CD4-positive, alpha-beta memory T cell (primary cell): Measurements from ENCODE around the gene BCAS1. TPM values are rescaled to one million over a fixed set of nuclear protein-coding genes. Genes with fewer than 3 reads are reported as not detected.

ENCODE experiments used
- CTCF ChIA-PET: fragments of 350-600 bp; sonication (Branson Sonifier 250); formaldehyde crosslinking; loops from one replicate; lab custom pipeline; 2021; ENCODE audit warnings: inconsistent platforms; ENCODE audit not compliant: partially characterized antibody; lab: Charles Lee
- POLR2A ChIA-PET: fragments of 350-600 bp; sonication (Branson Sonifier 250); formaldehyde crosslinking; loops from one replicate; lab custom pipeline; 2021; ENCODE audit not compliant: partially characterized antibody; lab: Charles Lee
- DNase-seq, 5 donors: peaks; one replicate each; pipeline versions ENCODE4 v3.0.0 to v3.0.0-alpha.2; 2020 to 2022; ENCODE audit warnings: mixed read lengths in 1 of 5
- H3K27ac ChIP-seq: one replicate; pipeline ENCODE4 v1.7.0; 2013; ENCODE audit warnings: low read depth, low read length
- H3K27me3 ChIP-seq: 2 replicates; pipeline ENCODE4 v1.7.0; 2013; ENCODE audit warnings: mild to moderate bottlenecking, low read length, moderate library complexity; ENCODE audit not compliant: insufficient read depth
- H3K36me3 ChIP-seq: 2 replicates; pipeline ENCODE4 v1.7.0; 2013; ENCODE audit warnings: mild to moderate bottlenecking, low read length, moderate library complexity; ENCODE audit not compliant: insufficient read depth
- H3K4me1 ChIP-seq: 2 replicates; pipeline ENCODE4 v1.7.0; 2013; ENCODE audit warnings: mild to moderate bottlenecking, low read length, moderate library complexity; ENCODE audit not compliant: insufficient read depth
- H3K4me3 ChIP-seq, 2 donors: one replicate each; pipeline ENCODE4 v1.7.0; 2013; ENCODE audit warnings: low read length in 2 of 2, mild to moderate bottlenecking in 1 of 2
- H3K9me3 ChIP-seq, 2 donors: one replicate each; pipeline ENCODE4 v1.7.0; 2013; ENCODE audit warnings: low read length in 2 of 2, control low read depth in 1 of 2; ENCODE audit not compliant: control insufficient read depth in 1 of 2
- H3K27ac Mint-ChIP-seq, 7 donors: one replicate each; pipeline ENCODE4 v1.8.0; 2020 to 2021; ENCODE audit warnings: mixed read lengths in 7 of 7, mild to moderate bottlenecking in 6 of 7, inconsistent platforms in 3 of 7, moderate library complexity in 3 of 7
- H3K27me3 Mint-ChIP-seq, 2 donors: one replicate each; pipeline ENCODE4 v1.8.0; 2020 to 2021; ENCODE audit warnings: mixed read lengths in 2 of 2
- H3K36me3 Mint-ChIP-seq, 2 donors: one replicate each; pipeline ENCODE4 v1.8.0; 2020 to 2021; ENCODE audit warnings: mixed read lengths in 2 of 2, inconsistent platforms in 1 of 2, mild to moderate bottlenecking in 1 of 2
- H3K4me1 Mint-ChIP-seq, 4 donors: one replicate each; pipeline ENCODE4 v1.8.0; 2020 to 2021; ENCODE audit warnings: mixed read lengths in 4 of 4, mild to moderate bottlenecking in 1 of 4
- H3K4me3 Mint-ChIP-seq, 8 donors: one replicate each; pipeline ENCODE4 v1.8.0; 2020 to 2021; ENCODE audit warnings: mixed read lengths in 8 of 8, mild to moderate bottlenecking in 7 of 8, moderate library complexity in 6 of 8, inconsistent platforms in 3 of 8
- H3K9me3 Mint-ChIP-seq, 8 donors: one replicate each; pipeline ENCODE4 v1.8.0; 2020 to 2021; ENCODE audit warnings: mixed read lengths in 8 of 8, mild to moderate bottlenecking in 5 of 8, inconsistent platforms in 3 of 8, moderate library complexity in 1 of 8
- intact Hi-C: fragments of 100-400 bp; cut with micrococcal nuclease; formaldehyde crosslinking; loops from one replicate; pipeline ENCODE4 v1.15.1; 2023
- polyA plus RNA-seq, 2 donors: library from polyadenylated mRNA; unstranded; fragments of 300-500 nt; fragmentation: Illumina TruSeq; gene quantifications; one replicate each; pipeline ENCODE4 v1.2.3, GENCODE V29; 2021
- total RNA-seq, 2 experiments: library from RNA; stranded (reverse); gene quantifications; one replicate each; pipeline ENCODE4 v1.2.3, GENCODE V29; 2021

BCAS1 gene
- total and polyA plus RNA-seq, 4 experiments from 2014 or later, result 0.17 to 0.32 (median 0.25) TPM; not detected in 1

DNA sequence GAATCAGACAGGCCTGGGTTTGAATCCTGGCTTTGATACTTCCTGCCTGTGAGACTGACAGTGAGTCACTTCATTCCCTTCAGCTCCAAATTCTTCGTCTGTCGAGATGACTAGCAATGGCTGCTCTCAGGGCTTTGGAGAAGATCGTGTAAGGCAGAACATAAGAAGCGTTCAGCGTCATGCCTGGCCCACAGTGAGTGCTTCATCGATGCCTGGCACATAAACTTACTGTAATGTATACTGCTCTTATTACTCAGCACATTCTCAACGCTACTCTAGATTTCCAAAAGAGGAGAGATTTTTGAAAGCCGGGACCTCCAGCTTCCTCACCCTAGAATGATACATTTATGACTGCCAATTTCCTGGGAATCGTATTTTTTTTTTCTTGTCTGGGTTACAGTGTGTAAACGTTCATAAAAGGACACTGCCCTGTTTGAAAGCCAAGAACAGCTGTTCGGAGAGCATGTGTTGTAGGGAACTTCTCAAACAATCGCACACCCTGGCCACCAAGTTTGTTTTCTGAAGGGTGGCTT lies 16.2 kb upstream of the BCAS1 start:
- CTCF ChIA-PET, result interaction anchor here (1.5 kb wide), 2 partner anchors 15 to 17 kb away, joined by 4 to 5 read pairs; no protein-coding TSS in a partner anchor
- peaks cover 0 to 6% (median 3%) of the 10 kb centered on the region in 4 donors for H3K4me1 Mint-ChIP-seq
- peaks cover 0 to 3% of the 10 kb centered on the region in 2 donors for H3K36me3 Mint-ChIP-seq
- Histone ChIP-seq H3K4me3 (no peak overlapping the region), H3K9me3 (no peaks in the 10 kb centered on the region), H3K27ac (no peak overlapping the region), H3K4me1 (no peaks in the 10 kb centered on the region), H3K36me3 (no peaks in the 10 kb centered on the region), H3K27me3 (no peaks in the 10 kb centered on the region)
- no peak for DNase-seq
- POLR2A ChIA-PET, result no interaction called here
- peaks cover 2 to 6% of the 10 kb centered on the region in 2 donors for H3K27me3 Mint-ChIP-seq
- H3K4me3 Mint-ChIP-seq, result no peak overlapping the region
- peaks cover 0 to 4% (median 0%) of the 10 kb centered on the region in 8 donors for H3K9me3 Mint-ChIP-seq
- no peak overlapping the region for H3K27ac Mint-ChIP-seq
- intact Hi-C loops, result no loop called here

DNA sequence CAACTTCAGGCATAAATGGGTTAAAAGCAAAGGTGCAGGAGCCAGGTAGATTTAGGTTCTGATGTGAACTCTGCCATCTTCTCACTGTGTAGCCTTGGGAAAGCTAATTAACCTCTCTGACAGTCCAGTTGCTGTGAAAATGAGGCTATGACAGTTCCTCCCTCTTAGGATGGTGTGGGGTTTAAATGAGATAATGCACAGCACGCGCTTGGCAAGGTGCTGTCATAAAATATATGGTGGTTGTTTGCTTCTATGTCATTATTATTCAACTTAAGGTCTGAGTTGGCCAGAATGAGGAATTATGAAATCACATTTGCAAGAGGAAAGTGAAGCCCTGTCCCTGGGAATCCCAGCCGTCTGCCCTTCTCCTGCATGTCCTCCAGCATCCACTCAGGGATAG lies 15.5 kb upstream of the BCAS1 start:
- no peak for DNase-seq
- Mint-ChIP-seq H3K4me1 (peaks cover 0 to 6% (median 3%) of the 10 kb centered on the region in 4 donors), H3K27ac (peak overlapping the region in 1 of 7 donors; percentile 19), H3K9me3 (peaks cover 0 to 4% (median 0%) of the 10 kb centered on the region in 8 donors), H3K36me3 (peaks cover 0 to 3% of the 10 kb centered on the region in 2 donors), H3K27me3 (peaks cover 2 to 4% of the 10 kb centered on the region in 2 donors), H3K4me3 (no peak overlapping the region)
- ChIA-PET CTCF (no interaction called here), POLR2A (no interaction called here)
- Histone ChIP-seq H3K27ac (no peak overlapping the region), H3K36me3 (no peaks in the 10 kb centered on the region), H3K4me1 (no peaks in the 10 kb centered on the region), H3K9me3 (no peaks in the 10 kb centered on the region), H3K27me3 (no peaks in the 10 kb centered on the region), H3K4me3 (no peak overlapping the region)
- intact Hi-C loops, result no loop called here

DNA sequence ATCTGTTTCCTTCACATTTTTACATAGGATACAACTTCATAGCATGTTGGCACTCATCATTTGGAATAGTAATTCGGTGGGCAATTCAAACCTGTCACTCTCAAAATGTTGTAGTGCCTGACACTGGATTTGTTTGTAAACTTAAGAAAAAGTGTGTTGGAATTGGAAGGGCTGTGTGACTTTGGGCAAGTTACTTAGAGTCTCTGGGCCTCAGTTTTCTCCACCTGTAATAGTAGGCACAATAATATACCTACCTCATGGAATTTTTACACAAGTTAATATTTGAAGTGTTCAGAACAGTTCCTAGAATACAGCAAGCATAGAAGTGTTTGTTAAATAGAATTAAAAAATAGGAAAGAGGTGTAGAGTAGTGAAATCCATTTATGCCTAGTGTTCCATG lies 15.0 kb upstream of the BCAS1 start:
- ChIA-PET POLR2A (no interaction called here), CTCF (no interaction called here)
- no peak overlapping the region for H3K27ac ChIP-seq
- H3K27me3 ChIP-seq, result no peaks in the 10 kb centered on the region
- H3K4me3 ChIP-seq, result no peak overlapping the region
- H3K4me1 ChIP-seq, result no peaks in the 10 kb centered on the region
- no peaks in the 10 kb centered on the region for H3K36me3 ChIP-seq
- peaks cover 0 to 3% of the 10 kb centered on the region in 2 donors for H3K36me3 Mint-ChIP-seq
- peaks cover 0 to 4% (median 0%) of the 10 kb centered on the region in 8 donors for H3K9me3 Mint-ChIP-seq
- no peak overlapping the region for H3K27ac Mint-ChIP-seq
- no peak for DNase-seq
- peaks cover 0 to 6% (median 2%) of the 10 kb centered on the region in 4 donors for H3K4me1 Mint-ChIP-seq
- intact Hi-C loops, result no loop called here
- H3K27me3 Mint-ChIP-seq, result peaks cover 2 to 4% of the 10 kb centered on the region in 2 donors
- H3K4me3 Mint-ChIP-seq, result no peak overlapping the region
- no peaks in the 10 kb centered on the region for H3K9me3 ChIP-seq

DNA sequence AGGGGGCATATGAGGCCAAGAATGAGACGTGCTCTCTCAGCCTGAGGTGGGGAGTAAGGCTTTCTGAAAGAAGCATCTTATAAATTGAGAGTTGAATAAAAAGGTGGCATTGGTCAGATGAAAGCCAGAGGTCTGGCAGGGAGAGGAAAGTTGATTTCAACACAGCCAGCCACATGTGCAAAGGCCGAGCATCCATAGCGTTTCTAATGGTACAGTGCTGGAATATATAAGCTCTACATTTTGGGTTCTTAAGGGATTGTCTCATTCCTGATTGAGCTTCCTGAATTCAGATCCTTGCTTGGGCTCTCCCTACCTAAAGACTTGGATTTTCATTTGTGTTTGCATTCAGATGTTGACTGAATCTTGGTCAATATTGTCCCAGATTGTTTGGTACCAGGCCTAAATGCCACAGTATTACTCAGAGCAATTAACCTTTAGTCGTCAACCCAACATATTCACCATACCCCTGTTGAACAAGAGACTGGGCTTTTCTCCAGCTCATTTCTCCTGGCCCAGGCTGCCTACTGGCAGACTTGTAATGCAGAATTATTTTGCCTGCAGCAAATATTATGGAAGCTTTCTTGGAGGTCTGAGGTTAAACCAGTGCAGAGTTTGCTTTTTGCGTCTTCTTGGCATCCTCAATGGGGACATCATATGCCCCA lies 14.5 kb upstream of the BCAS1 start:
- H3K27me3 Mint-ChIP-seq, result peaks cover 0 to 4% of the 10 kb centered on the region in 2 donors
- Histone ChIP-seq H3K36me3 (no peaks in the 10 kb centered on the region), H3K9me3 (no peaks in the 10 kb centered on the region), H3K4me3 (no peak overlapping the region), H3K4me1 (no peaks in the 10 kb centered on the region), H3K27me3 (no peaks in the 10 kb centered on the region), H3K27ac (no peak overlapping the region)
- intact Hi-C loops, result no loop called here
- peaks cover 0 to 3% of the 10 kb centered on the region in 2 donors for H3K36me3 Mint-ChIP-seq
- DNase-seq, result no peak
- H3K4me1 Mint-ChIP-seq, result peaks cover 0 to 3% (median under 1%) of the 10 kb centered on the region in 4 donors
- H3K4me3 Mint-ChIP-seq, result no peak overlapping the region
- ChIA-PET POLR2A (no interaction called here), CTCF (interaction anchor here (1.0 kb wide), 1 partner anchor 19 kb away, joined by 3 read pairs; no protein-coding TSS in a partner anchor)
- no peak overlapping the region for H3K27ac Mint-ChIP-seq
- peaks cover 0 to 4% (median 0%) of the 10 kb centered on the region in 8 donors for H3K9me3 Mint-ChIP-seq

DNA sequence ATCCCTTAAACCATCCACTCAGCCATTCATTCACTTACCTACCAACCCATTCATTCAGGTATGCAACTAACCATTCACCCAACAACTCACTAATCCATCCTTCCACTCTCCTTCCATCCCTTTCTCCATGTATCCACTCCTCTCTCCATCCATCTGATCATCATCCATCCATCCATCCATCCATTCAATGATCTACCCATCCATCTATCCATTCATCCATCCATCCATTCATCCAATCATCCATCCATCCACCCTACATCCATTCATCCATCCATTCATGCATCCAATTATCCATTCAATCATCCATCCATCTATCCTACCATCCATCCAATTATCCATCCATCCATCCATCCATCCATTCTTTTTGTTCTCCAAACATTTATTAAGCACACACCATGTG lies 13.8 kb upstream of the BCAS1 start:
- Mint-ChIP-seq H3K27ac (peak overlapping the region in 1 of 7 donors; percentile 72), H3K36me3 (peaks cover 0 to 3% of the 10 kb centered on the region in 2 donors), H3K4me3 (no peak overlapping the region), H3K4me1 (peaks cover 1 to 5% (median 2%) of the 10 kb centered on the region in 4 donors), H3K27me3 (peaks cover 0 to 4% of the 10 kb centered on the region in 2 donors), H3K9me3 (peaks cover 0 to 4% (median 0%) of the 10 kb centered on the region in 8 donors)
- Histone ChIP-seq H3K9me3 (no peaks in the 10 kb centered on the region), H3K36me3 (no peaks in the 10 kb centered on the region), H3K27me3 (no peaks in the 10 kb centered on the region), H3K4me3 (no peak overlapping the region), H3K4me1 (peaks cover 3% of the 10 kb centered on the region), H3K27ac (no peak overlapping the region)
- ChIA-PET CTCF (interaction anchor here (0.6 to 1.0 kb wide), 3 partner anchors 19 to 26 kb away, joined by 3 to 4 read pairs (median 3); no protein-coding TSS in a partner anchor), POLR2A (no interaction called here)
- DNase-seq, result no peak
- intact Hi-C loops, result no loop called here

DNA sequence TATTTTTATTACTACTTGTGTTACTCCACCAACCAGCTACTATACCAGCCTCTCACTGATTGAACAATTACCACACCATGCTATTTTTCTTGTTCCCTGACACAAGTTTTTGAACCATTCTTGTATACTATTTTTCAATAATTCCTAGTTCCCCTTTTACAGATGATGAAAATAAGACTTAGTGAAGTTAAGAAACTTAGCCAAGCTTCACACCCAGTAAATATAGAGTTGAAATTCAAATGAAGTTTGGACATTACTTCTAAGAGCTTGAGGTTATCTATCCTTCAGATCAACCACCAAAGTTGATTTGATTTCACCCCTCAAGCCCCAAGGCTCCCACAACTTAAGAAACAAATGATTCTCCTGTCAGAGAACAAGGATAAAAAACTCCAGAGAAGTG lies 13.1 kb upstream of the BCAS1 start:
- no peaks in the 10 kb centered on the region for H3K9me3 ChIP-seq
- H3K4me1 Mint-ChIP-seq, result peaks cover 5 to 11% (median 9%) of the 10 kb centered on the region in 4 donors
- intact Hi-C loops, result no loop called here
- no peak overlapping the region for H3K27ac Mint-ChIP-seq
- H3K36me3 Mint-ChIP-seq, result peaks cover 0 to 3% of the 10 kb centered on the region in 2 donors
- no peaks in the 10 kb centered on the region for H3K27me3 ChIP-seq
- no peaks in the 10 kb centered on the region for H3K36me3 ChIP-seq
- H3K4me1 ChIP-seq, result peaks cover 10% of the 10 kb centered on the region
- POLR2A ChIA-PET, result no interaction called here
- DNase-seq, result no peak
- H3K9me3 Mint-ChIP-seq, result peaks cover 0 to 4% (median 0%) of the 10 kb centered on the region in 8 donors
- peaks cover 0 to 4% of the 10 kb centered on the region in 2 donors for H3K27me3 Mint-ChIP-seq
- no peak overlapping the region for H3K4me3 Mint-ChIP-seq
- CTCF ChIA-PET, result interaction anchor here (1.0 to 1.2 kb wide), 2 partner anchors 21 kb away, joined by 3 read pairs; no protein-coding TSS in a partner anchor
- H3K4me3 ChIP-seq, result no peak overlapping the region
- H3K27ac ChIP-seq, result no peak overlapping the region

DNA sequence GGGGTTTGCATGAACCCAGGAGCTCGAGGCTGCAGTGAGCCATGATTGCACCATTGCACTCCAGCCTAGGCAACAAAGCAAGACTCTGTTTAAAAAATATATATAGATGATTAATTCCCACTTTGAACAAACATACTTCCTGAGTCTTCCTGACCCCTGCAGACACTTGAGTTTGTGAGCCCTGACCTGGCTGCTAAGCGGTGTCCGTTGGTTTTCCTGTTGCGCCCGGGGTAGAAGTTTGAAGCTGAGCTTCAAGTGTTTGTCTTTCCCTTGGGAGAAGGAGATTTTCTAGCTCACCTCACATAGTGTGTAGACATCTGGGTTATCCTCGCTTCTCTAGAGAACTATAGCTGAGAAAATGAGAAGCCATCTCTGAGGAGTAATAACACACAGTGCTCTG lies 11.7 kb upstream of the BCAS1 start:
- peaks cover 11 to 23% (median 19%) of the 10 kb centered on the region in 4 donors for H3K4me1 Mint-ChIP-seq
- H3K27ac ChIP-seq, result no peak overlapping the region
- POLR2A ChIA-PET, result no interaction called here
- H3K36me3 ChIP-seq, result no peaks in the 10 kb centered on the region
- no peaks in the 10 kb centered on the region for H3K27me3 ChIP-seq
- no peak overlapping the region for H3K4me3 Mint-ChIP-seq
- intact Hi-C loops, result no loop called here
- H3K27ac Mint-ChIP-seq, result no peak overlapping the region
- H3K27me3 Mint-ChIP-seq, result peaks cover 0 to 4% of the 10 kb centered on the region in 2 donors
- no peak for DNase-seq
- CTCF ChIA-PET, result interaction anchor here (1.2 kb wide), 1 partner anchor 22 kb away, joined by 3 read pairs; no protein-coding TSS in a partner anchor
- peaks cover 17% of the 10 kb centered on the region for H3K4me1 ChIP-seq
- H3K9me3 ChIP-seq, result no peaks in the 10 kb centered on the region
- peaks cover 0 to 4% (median 0%) of the 10 kb centered on the region in 8 donors for H3K9me3 Mint-ChIP-seq
- no peak overlapping the region for H3K4me3 ChIP-seq
- H3K36me3 Mint-ChIP-seq, result peaks cover 0 to 3% of the 10 kb centered on the region in 2 donors
